HG02623 (cell line): ENCODE results near the gene RUNX3.
"Not testable (repeated sequence)": the region's sequence is repeated elsewhere in the genome, so short reads cannot be mapped to it uniquely, and the experiment has no call there.

ENCODE experiments used
- ATAC-seq: cut with Tn5 transposase; IDR thresholded peaks from one replicate; pipeline ENCODE4 v1.9.1; 2021; ENCODE audit warnings: moderate library complexity; ENCODE audit not compliant: unreplicated experiment

Gene RUNX3

GRCh38 chr1:24914226-24915069, 15.6 kb downstream of the RUNX3 start:
- ATAC-seq: no peak

GRCh38 chr1:24913616-24914225, 16.4 kb downstream of the RUNX3 start:
- no peak for ATAC-seq

GRCh38 chr1:24913274-24913604, 16.8 kb downstream of the RUNX3 start:
- no peak for ATAC-seq

GRCh38 chr1:24912376-24913273, 17.5 kb downstream of the RUNX3 start:
- no peak for ATAC-seq

GRCh38 chr1:24911651-24912155, 18.4 kb downstream of the RUNX3 start:
- ATAC-seq: no peak

GRCh38 chr1:24910751-24911650, 19.1 kb downstream of the RUNX3 start:
- no peak for ATAC-seq

GRCh38 chr1:24910210-24910609, 19.9 kb downstream of the RUNX3 start:
- no peak for ATAC-seq

- no peak for ATAC-seq
These were observed 20.6 kb downstream of the RUNX3 start for GRCh38 chr1:24909388-24909898.

- no peak for ATAC-seq
These were observed 21.4 kb downstream of the RUNX3 start for GRCh38 chr1:24908591-24909259.

- not testable (repeated sequence) for ATAC-seq
These were observed 22.3 kb downstream of the RUNX3 start for GRCh38 chr1:24907587-24908294.

GRCh38 chr1:24906760-24907490, 23.2 kb downstream of the RUNX3 start:
- ATAC-seq: no peak

- ATAC-seq: no peak
These were observed 23.9 kb downstream of the RUNX3 start for GRCh38 chr1:24905979-24906720.

- no peak for ATAC-seq
These were observed 24.6 kb downstream of the RUNX3 start for GRCh38 chr1:24905355-24905978.

GRCh38 chr1:24904731-24905354, 25.2 kb downstream of the RUNX3 start:
- ATAC-seq: no peak

GRCh38 chr1:24903955-24904730, 25.9 kb downstream of the RUNX3 start:
- no peak for ATAC-seq

- ATAC-seq: no peak
These were observed 26.5 kb downstream of the RUNX3 start for GRCh38 chr1:24903560-24903954.
